HG03342 (cell line): ENCODE measurements around the gene ZNF227.
"Not testable (repeated sequence)": the region's sequence is repeated elsewhere in the genome, so short reads cannot be mapped to it uniquely, and the experiment has no call there.

ENCODE experiments used
- ATAC-seq: cut with Tn5 transposase; IDR thresholded peaks from one replicate; pipeline ENCODE4 v1.9.1; 2021; ENCODE audit warnings: mild to moderate bottlenecking, moderate library complexity; ENCODE audit not compliant: unreplicated experiment

The ZNF227 gene

DNA sequence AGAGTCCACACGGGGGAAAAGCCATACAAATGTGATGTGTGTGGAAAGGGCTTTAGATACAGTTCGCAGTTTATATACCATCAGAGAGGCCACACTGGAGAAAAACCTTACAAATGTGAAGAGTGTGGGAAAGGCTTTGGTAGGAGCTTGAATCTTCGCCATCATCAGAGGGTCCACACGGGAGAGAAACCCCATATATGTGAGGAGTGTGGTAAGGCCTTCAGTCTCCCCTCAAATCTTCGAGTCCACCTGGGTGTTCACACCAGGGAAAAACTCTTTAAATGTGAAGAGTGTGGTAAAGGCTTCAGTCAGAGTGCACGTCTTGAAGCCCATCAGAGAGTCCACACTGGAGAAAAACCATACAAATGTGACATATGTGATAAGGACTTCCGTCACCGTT is 24.1 kb downstream of the ZNF227 start:
- ATAC-seq: no peak

DNA sequence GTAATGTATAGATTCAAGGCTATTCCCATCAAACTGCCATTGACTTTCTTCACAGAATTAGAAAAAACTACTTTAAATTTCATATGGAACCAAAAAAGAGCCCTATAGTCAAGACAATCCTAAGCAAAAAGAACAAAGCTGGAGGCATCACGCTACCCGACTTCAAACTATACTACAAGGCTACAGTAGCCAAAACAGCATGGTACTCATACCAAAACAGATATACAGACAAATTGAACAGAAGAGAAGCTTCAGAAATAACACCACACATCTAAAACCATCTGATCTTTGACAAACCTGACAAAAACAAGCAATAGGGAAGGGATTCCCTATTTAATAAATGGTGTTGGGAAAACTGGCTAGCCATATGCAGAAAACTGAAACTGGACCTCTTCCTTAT is 40.0 kb downstream of the ZNF227 start:
- not testable (repeated sequence) for ATAC-seq

DNA sequence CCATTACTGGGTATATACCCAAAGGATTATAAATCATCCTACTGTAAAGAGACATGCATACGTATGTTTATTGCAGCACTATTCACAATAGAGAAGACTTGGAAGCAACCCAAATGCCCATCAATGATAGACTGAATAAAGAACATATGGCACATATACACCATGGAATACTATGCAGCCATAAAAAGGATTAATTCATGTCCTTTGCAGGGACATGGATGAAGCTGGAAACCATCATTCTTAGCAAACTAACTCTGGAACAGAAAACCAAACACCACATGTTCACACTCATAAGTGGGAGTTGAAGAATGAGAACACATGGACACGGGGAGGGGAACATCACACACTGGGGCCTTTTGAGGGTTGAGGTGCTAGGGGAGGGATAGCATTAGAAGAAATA is 41.1 kb downstream of the ZNF227 start:
- not testable (repeated sequence) for ATAC-seq

DNA sequence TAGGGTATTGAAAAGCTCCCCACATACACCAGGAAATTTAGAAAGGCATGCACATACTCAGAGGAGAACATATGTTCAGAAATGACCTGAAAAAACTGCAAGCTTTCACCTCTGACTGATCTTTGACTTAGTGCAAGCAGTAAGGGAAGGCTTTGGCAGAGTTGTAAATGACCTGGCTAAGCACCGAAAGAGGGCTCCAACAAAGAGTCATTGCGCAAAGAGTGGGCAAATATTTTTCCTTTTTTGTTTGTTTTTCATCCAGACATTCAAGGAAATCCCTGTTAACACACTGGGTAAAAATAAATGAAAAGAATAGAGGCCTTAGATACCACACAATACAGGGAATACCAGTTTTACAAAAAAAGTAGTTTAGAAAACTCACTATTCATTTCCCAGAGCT is 42.2 kb downstream of the ZNF227 start:
- no peak for ATAC-seq

GRCh38 chr19:44255705-44256411 is 43.5 kb downstream of the ZNF227 start:
- no peak for ATAC-seq

- no peak for ATAC-seq
Observed at GRCh38 chr19:44258136-44258535, 45.8 kb downstream of the ZNF227 start.

GRCh38 chr19:44258835-44259413 is 46.6 kb downstream of the ZNF227 start:
- ATAC-seq: no peak

DNA sequence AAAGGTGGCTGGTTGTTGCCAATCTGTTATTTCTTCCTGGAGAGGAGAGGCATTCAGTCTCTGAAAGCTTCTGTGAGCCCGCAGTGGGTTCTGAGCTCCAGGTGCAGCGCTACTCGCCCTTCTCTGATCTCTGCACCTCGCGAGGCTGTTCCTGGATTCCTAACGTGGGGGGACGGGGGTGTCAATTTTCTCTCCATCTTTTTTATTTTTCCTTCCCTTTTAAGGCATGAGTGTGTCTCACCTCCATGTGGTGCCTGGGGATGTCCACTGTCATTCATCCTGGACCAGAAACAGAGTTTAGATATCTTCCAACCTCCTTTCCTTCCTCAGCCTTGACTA is 48.0 kb downstream of the ZNF227 start:
- no peak for ATAC-seq

GRCh38 chr19:44260695-44261446 is 48.5 kb downstream of the ZNF227 start:
- ATAC-seq: no peak

DNA sequence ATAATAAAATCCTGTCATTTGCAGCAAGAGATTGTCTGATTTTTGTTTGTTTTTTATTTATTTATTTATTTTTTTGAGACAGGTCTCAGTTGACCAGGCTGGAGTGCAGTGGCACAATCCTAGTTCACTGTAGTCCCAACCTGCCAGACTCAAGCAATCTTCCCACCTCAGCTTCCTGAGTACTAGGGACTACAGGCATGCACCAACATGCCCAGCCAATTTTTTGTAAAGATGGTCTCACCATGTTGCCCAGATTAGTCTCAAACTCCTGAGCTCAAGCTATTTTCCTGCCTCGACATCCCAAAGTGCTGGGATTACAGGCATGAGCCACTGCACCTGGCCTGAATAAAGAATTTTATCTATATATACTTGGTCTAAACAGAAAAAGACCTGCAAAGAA is 65.0 kb downstream of the ZNF227 start:
- no peak for ATAC-seq

DNA sequence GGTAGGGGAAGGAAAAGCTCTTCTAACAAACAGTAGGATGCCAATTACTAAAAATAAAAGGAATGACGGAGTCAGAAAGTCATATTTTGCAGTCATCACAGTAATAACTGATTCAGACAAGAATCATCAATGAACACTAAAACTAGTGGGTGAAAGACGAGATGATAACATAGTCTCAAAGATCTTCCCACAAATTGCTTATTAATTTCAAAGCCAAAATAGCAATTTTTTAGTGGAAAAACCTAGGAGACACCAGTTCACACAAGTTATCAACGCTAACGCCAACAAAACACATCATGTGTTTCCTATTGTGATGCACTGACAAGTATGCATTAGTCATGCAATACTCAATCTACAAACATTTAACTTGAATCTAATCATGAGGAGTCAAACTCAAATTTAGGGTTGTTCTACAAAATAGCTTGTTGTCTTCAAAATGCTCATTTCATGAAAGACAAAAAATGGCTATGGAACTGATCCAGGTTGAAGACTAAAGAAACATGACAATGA is 65.9 kb downstream of the ZNF227 start:
- no peak for ATAC-seq

GRCh38 chr19:44280916-44281315 is 68.6 kb downstream of the ZNF227 start:
- no peak for ATAC-seq

GRCh38 chr19:44282846-44283245 is 70.5 kb downstream of the ZNF227 start:
- ATAC-seq: no peak

DNA sequence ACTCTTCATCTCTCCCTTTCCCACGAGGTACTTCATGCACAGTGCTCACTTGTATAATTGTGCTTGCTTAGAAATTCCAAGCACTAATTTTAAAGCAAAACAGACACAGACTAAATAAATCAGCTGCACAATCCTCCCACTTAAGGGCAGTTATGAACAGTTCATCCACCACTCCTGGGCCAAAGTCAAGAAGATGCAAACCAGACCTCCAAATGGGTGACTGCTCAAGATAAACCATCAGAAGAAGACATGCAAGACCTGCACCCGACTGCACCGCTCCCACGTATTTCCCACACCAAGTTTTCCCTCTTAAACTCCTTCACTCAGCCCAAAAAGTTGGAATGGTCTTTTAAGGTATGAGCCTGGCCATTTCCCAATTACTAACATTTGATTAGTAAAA is 72.6 kb downstream of the ZNF227 start:
- ATAC-seq: no peak
